Thoracic aorta (tissue), 2 donors: ENCODE measurements around the gene PAFAH2. TPM values are rescaled to one million over a fixed set of nuclear protein-coding genes. Genes with fewer than 3 reads are reported as not detected.

Experiments used
- ATAC-seq: fragments of 150-250 bp; one replicate; pipeline ENCODE4 v1.8.0; 2017; ENCODE audit warnings: low read depth; ENCODE audit not compliant: insufficient number of reproducible peaks, low FRiP score
- DNase-seq: peaks from one replicate; pipeline ENCODE4 v3.0.0-alpha.2; 2020; ENCODE audit warnings: low spot score
- H3K27ac ChIP-seq, 2 donors: fragments of 200-600 bp; sonication (generic); 1 replicate in 1 of 2; 2 replicates in 1 of 2; pipeline ENCODE4 v1.5.1; 2016; ENCODE audit warnings: mild to moderate bottlenecking in 2 of 2, moderate library complexity in 2 of 2
- H3K27me3 ChIP-seq: fragments of 200-600 bp; sonication (generic); replicated peaks from 2 replicates; pipeline ENCODE4 v1.6.0; 2016; ENCODE audit warnings: mild to moderate bottlenecking; ENCODE audit not compliant: insufficient read depth
- H3K36me3 ChIP-seq: fragments of 200-600 bp; sonication (generic); one replicate; pipeline ENCODE4 v1.5.1; 2016
- H3K4me1 ChIP-seq, 2 donors: fragments of 200-600 bp; sonication (generic); 1 replicate in 1 of 2; 2 replicates in 1 of 2; pipeline versions ENCODE4 v1.5.1 to v1.6.0; 2016; ENCODE audit warnings: low read depth in 2 of 2, mild to moderate bottlenecking in 1 of 2; ENCODE audit not compliant: control insufficient read depth in 1 of 2
- H3K4me3 ChIP-seq: fragments of 200-600 bp; sonication (generic); 2 replicates; pipeline ENCODE4 v1.5.1; 2016; ENCODE audit warnings: mild to moderate bottlenecking
- H3K9me3 ChIP-seq: fragments of 200-600 bp; sonication (generic); 2 replicates; pipeline ENCODE4 v1.5.1; 2016
- CTCF ChIP-seq: fragments of 200-600 bp; sonication (generic); IDR thresholded peaks from one replicate; pipeline ENCODE4 v1.5.1; 2019; ENCODE audit warnings: antibody characterized with exemption
- total RNA-seq, 2 donors: library from RNA; depleted of rRNA; stranded (reverse); fragments of >200 nt; gene quantifications; one replicate each; pipeline versions ENCODE4 v1.1.0 to v1.2.3, GENCODE V29; 2016

The PAFAH2 gene
- total RNA-seq, 2 donors from 2014 or later: 3.6 to 6.9 TPM

GRCh38 chr1:26044971-26045721 lies 47.3 kb upstream of the PAFAH2 start:
- ATAC-seq: no peak
- Histone ChIP-seq H3K27ac (no peak overlapping the region), H3K9me3 (no peaks in the 10 kb centered on the region), H3K4me1 (peaks cover 0 to 9% of the 10 kb centered on the region in 2 donors), H3K36me3 (no peaks in the 10 kb centered on the region), H3K27me3 (peaks cover 9% of the 10 kb centered on the region), H3K4me3 (no peak overlapping the region)
- no peak for DNase-seq
- TF ChIP-seq CTCF: no peak

DNA sequence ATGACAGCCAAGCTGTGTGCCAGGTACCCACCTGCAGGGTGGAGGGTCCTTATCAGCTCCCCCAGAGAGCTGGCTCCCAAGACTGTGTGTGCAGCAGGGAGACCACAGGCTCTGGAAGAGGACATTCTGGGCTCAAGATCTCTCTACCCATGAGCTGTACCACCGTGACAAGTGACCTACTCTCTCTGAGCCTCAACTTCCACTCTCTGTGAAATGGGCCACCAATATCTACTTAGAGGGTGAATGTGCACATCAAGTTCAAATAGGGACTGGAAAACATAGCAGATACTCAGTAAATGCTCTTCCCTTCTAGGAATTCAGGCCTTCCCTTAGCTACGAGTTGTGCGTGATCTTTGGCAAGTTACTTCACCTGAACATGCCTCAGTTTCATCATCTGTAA lies 46.6 kb upstream of the PAFAH2 start:
- H3K4me3 ChIP-seq: no peak overlapping the region
- no peak overlapping the region for H3K27ac ChIP-seq
- no peaks in the 10 kb centered on the region for H3K36me3 ChIP-seq
- no peaks in the 10 kb centered on the region for H3K9me3 ChIP-seq
- peaks cover 9% of the 10 kb centered on the region for H3K27me3 ChIP-seq
- DNase-seq (no peak), ATAC-seq (no peak)
- H3K4me1 ChIP-seq: peaks cover 0 to 9% of the 10 kb centered on the region in 2 donors
- no peak for TF ChIP-seq CTCF

DNA sequence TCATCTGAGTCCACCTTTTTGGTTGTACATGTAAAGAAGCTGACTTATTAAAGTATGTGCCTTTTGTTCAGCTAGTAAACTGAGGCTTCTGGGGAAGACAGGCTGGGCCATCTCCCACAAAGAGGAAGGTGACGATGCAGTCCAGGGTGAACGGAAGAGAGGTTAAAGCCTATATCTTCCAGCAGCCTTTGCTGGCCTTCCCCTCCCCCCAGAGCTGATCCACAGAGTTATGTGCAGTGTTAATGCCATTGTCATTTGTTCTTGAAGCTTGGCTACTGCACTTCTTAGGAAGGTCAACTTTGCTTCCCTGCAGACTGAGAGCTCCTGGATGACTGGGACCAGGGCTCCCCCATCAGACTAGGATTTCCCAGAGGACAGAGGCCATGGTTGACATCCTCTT lies 45.9 kb upstream of the PAFAH2 start:
- Histone ChIP-seq H3K9me3 (no peaks in the 10 kb centered on the region), H3K36me3 (no peaks in the 10 kb centered on the region), H3K27me3 (peaks cover 9% of the 10 kb centered on the region), H3K4me1 (peaks cover 0 to 9% of the 10 kb centered on the region in 2 donors), H3K27ac (no peak overlapping the region), H3K4me3 (no peak overlapping the region)
- DNase-seq (no peak), ATAC-seq (no peak)
- no peak for TF ChIP-seq CTCF

DNA sequence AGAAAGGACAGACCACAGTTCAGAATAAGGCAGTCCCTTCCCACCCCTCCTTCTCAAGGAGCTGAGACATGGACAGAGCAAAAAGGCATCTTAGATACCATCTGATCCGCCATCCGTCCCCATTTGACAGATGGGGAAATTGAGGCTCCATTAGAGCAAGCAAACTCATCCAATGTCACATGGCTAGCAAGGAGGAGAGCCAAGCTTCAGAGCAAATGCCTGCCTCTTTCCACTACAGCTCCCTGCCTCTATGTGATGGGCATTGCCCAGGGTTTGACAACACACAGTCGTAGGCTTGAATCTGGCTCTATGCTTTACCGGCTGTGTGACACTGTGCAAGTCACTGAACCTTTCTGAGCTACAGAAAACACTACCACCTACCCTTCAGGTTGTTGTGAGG lies 44.1 kb upstream of the PAFAH2 start:
- TF ChIP-seq CTCF: no peak
- Histone ChIP-seq H3K4me3 (no peak overlapping the region), H3K36me3 (no peaks in the 10 kb centered on the region), H3K27me3 (peaks cover 9% of the 10 kb centered on the region), H3K9me3 (no peaks in the 10 kb centered on the region), H3K4me1 (peaks cover 0 to 9% of the 10 kb centered on the region in 2 donors), H3K27ac (no peak overlapping the region)
- no peak for DNase-seq
- ATAC-seq: no peak

DNA sequence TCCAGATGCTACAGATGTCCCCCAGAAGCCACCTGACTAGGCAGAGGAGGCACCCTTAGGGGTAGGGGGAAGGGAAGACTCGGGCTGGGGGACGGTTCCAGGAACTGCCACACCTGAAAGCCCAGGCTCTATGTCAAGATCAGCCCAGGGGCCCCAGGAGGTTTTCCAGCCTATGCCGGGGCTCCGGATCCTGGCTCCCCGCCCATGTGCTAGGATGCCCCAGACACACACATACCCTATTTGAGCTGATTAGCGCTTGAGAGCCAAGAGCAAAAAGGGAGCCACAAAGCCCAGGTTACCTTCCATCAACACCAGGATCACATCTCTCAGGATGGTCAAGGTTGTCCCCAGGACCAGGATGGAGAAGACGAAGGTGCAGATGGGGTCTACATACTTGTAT lies 43.5 kb upstream of the PAFAH2 start:
- H3K4me1 ChIP-seq: peaks cover 0 to 11% of the 10 kb centered on the region in 2 donors
- no peak for ATAC-seq
- H3K4me3 ChIP-seq: no peak overlapping the region
- no peaks in the 10 kb centered on the region for H3K9me3 ChIP-seq
- no peak overlapping the region for H3K27ac ChIP-seq
- no peak for DNase-seq
- TF ChIP-seq CTCF: no peak
- no peaks in the 10 kb centered on the region for H3K36me3 ChIP-seq
- peaks cover 9% of the 10 kb centered on the region for H3K27me3 ChIP-seq
